IPS-15b (cell line): Measurements from ENCODE around the gene SLC6A7.

Experiments
- H3K27me3 ChIP-seq: one replicate; pipeline ENCODE4 v1.6.1; 2013; ENCODE audit warnings: low read length; ENCODE audit not compliant: control insufficient read depth, insufficient read depth
- H3K36me3 ChIP-seq: one replicate; pipeline ENCODE4 v1.6.1; 2013; ENCODE audit warnings: low read length; ENCODE audit not compliant: control insufficient read depth, insufficient read depth
- H3K4me1 ChIP-seq: one replicate; pipeline ENCODE4 v1.6.1; 2013; ENCODE audit warnings: mild to moderate bottlenecking, low read length; ENCODE audit not compliant: control insufficient read depth, insufficient read depth
- H3K4me3 ChIP-seq: one replicate; pipeline ENCODE4 v1.5.1; 2013; ENCODE audit warnings: low read depth, low read length
- H3K9ac ChIP-seq: one replicate; pipeline ENCODE4 v1.6.1; 2013; ENCODE audit warnings: low read depth, mild to moderate bottlenecking, low read length
- H3K9me3 ChIP-seq: one replicate; pipeline ENCODE4 v1.6.1; 2013; ENCODE audit warnings: mild to moderate bottlenecking, low read length; ENCODE audit not compliant: control insufficient read depth, insufficient read depth

The SLC6A7 gene

GRCh38 chr5:150217038-150217437 lies 27.2 kb downstream of the SLC6A7 start:
- Histone ChIP-seq H3K27me3 (peaks cover 12% of the 10 kb centered on the region), H3K9ac (no peak overlapping the region), H3K4me1 (peaks cover 4% of the 10 kb centered on the region), H3K9me3 (no peaks in the 10 kb centered on the region), H3K4me3 (no peak overlapping the region), H3K36me3 (no peaks in the 10 kb centered on the region)

GRCh38 chr5:150217873-150218692 lies 28.2 kb downstream of the SLC6A7 start:
- no peak overlapping the region for H3K9ac ChIP-seq
- H3K4me3 ChIP-seq, result no peak overlapping the region
- no peaks in the 10 kb centered on the region for H3K9me3 ChIP-seq
- H3K4me1 ChIP-seq, result peaks cover 4% of the 10 kb centered on the region
- no peaks in the 10 kb centered on the region for H3K36me3 ChIP-seq
- peaks cover 12% of the 10 kb centered on the region for H3K27me3 ChIP-seq

DNA sequence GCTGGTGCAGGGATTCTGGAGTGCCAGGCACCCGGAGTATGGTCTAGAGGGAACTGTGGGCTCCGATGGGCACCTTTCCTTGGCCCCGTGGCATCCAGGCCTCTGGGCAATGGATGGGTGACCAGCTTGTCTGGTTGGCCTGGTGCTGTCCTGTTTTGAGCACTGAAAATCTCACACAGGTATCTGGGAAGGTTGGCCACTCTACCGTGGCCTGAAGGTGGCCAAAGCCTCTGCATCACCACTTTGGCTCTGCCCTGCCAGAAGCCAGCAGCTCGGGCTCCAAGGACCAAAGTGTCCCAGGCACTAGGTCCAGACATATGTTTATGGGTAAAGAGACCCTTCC lies 28.8 kb downstream of the SLC6A7 start:
- no peaks in the 10 kb centered on the region for H3K9me3 ChIP-seq

DNA sequence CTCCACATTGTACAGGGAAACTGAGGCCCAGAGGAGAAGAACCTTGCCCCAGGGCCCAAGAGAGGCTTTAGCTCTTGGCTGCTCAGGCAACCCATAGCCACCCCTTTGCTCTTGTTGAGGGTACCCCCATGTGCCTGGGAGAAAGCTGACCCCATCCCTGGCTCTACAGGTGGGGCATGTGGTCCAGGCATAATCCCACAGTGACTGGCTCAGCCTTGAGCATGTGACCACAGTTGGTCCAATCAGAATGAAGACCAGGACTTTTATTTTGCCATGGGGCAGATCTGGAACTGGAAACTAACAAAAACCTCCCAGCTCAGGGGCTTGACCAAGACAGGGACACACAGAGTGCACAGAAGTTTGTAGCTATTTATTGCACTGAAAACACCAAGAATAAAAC lies 29.3 kb downstream of the SLC6A7 start:
- Histone ChIP-seq H3K36me3 (no peaks in the 10 kb centered on the region), H3K27me3 (peaks cover 10% of the 10 kb centered on the region), H3K4me3 (no peak overlapping the region), H3K9ac (no peak overlapping the region), H3K4me1 (peaks cover 4% of the 10 kb centered on the region), H3K9me3 (no peaks in the 10 kb centered on the region)

More for the DNA sequence above, 28.8 kb downstream of the SLC6A7 start:
- Histone ChIP-seq H3K9ac (no peak overlapping the region), H3K27me3 (peaks cover 12% of the 10 kb centered on the region), H3K4me1 (peaks cover 4% of the 10 kb centered on the region), H3K36me3 (no peaks in the 10 kb centered on the region), H3K4me3 (no peak overlapping the region)

DNA sequence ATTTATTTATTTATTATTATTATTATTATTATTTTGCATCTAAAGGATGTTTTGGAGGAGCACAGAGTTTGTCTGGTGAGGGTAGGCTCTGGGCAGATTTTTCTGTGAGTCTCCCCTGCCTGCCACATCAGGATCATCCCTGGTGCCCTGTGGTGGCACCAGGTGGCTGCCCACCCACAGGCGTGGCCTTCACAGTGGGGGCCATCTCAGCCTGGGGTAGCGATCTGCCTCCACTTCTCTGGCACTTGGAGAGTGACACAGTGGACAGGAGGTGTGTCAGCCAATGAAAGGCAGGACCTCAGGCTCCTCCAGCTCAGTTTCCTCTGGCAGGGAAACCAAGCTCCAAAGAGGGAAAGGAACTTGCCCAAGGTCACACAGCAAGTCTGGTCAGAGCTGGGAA lies 30.0 kb downstream of the SLC6A7 start:
- Histone ChIP-seq H3K9me3 (no peaks in the 10 kb centered on the region), H3K4me1 (peaks cover 4% of the 10 kb centered on the region), H3K9ac (no peak overlapping the region), H3K27me3 (peaks cover 10% of the 10 kb centered on the region), H3K4me3 (no peak overlapping the region), H3K36me3 (no peaks in the 10 kb centered on the region)

DNA sequence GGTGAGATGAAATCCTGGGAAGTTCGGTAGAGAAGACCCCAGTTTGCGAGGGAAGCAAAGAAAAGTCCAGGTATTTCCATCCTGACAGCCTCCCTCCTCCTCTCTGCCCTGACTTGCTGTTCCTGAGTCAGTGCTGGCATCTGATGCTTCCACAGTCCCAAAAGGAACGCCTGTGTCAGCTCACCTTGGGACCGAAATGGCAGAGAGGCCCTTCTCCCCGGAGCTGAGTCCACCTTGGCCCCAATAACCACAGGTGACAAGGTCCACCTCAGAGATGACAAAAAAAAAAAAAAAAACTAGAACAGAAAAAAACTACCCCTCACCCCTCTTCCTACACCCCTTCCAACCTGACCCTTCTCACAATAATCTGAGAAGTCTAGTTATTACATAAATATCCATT lies 31.6 kb downstream of the SLC6A7 start:
- H3K9ac ChIP-seq, result no peak overlapping the region
- H3K27me3 ChIP-seq, result peaks cover 10% of the 10 kb centered on the region
- H3K4me3 ChIP-seq, result no peak overlapping the region
- H3K9me3 ChIP-seq, result no peaks in the 10 kb centered on the region
- H3K36me3 ChIP-seq, result no peaks in the 10 kb centered on the region
- H3K4me1 ChIP-seq, result peaks cover 4% of the 10 kb centered on the region

DNA sequence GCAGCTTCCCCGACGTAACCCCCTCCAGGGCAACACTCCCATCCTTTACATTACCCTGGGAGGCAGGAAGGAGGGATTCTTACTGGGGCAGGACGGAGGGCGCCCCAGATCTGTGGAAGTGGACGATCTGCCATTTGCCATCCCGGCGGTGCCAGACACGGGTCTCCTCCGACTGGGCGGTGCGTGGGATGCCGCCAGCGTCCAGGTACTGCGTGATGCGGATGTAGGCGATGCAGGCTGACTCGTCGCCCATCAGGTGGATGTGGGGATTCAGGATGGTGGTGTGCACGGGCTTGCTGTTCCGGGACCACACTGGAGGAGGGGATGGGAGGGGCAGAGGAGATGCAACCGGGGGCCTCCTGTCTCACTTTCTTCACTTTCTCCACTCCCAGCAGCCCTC lies 33.0 kb downstream of the SLC6A7 start:
- peaks cover 4% of the 10 kb centered on the region for H3K4me1 ChIP-seq
- no peaks in the 10 kb centered on the region for H3K36me3 ChIP-seq
- H3K4me3 ChIP-seq, result no peak overlapping the region
- H3K27me3 ChIP-seq, result peaks cover 2% of the 10 kb centered on the region
- H3K9me3 ChIP-seq, result no peaks in the 10 kb centered on the region
- H3K9ac ChIP-seq, result no peak overlapping the region

- Histone ChIP-seq H3K4me1 (peaks cover 4% of the 10 kb centered on the region), H3K9me3 (no peaks in the 10 kb centered on the region), H3K27me3 (no peaks in the 10 kb centered on the region), H3K4me3 (no peak overlapping the region), H3K36me3 (no peaks in the 10 kb centered on the region), H3K9ac (no peak overlapping the region)
Observed at GRCh38 chr5:150223474-150223873, 33.6 kb downstream of the SLC6A7 start.

DNA sequence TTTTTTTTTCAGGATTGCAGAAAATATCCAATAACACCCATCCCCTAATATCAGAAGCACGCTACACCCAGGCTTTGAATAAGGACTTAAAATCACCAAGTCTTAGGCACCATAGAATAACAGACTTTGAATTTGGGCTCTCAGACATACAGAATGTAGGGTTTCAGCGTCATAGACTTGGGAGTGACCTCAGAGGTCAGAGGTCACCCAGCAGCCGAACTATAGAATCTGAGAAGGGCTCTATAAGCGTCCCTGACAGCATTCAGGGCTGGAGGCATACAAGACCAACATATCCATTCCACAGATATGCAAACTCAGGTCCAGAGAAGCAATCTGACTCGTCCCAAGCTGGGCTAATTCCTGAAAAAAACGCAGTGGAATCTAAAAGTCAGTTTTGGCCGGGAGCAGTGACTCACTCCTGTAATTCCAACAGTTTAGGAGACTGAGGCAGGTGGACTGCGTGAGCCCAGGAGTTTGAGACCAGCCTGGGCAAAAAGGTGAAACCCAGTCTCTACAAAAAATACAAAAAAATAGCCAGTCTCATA lies 34.7 kb downstream of the SLC6A7 start:
- Histone ChIP-seq H3K27me3 (no peaks in the 10 kb centered on the region), H3K9ac (no peak overlapping the region), H3K4me3 (no peak overlapping the region), H3K36me3 (no peaks in the 10 kb centered on the region), H3K4me1 (peaks cover 4% of the 10 kb centered on the region), H3K9me3 (no peaks in the 10 kb centered on the region)

DNA sequence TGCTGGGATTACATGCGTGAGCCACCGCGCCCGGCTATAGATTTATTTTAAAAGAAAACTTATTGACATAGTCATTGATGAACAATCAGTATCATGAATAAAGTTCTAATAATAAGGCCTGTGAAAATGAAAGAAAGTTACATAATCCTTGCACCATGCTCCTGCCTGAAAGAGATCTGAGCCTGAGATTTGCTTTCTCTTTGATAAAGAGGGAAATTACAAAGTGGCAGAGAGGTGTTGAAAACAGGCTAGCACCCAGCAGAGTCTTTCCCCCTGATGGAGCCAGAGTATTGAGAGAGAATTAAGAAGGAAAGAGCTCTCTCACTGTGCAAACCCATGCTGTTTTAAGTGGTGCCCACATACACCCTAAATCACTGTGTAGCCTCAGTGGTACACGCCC lies 37.2 kb downstream of the SLC6A7 start:
- Histone ChIP-seq H3K9me3 (no peaks in the 10 kb centered on the region), H3K36me3 (no peaks in the 10 kb centered on the region), H3K27me3 (no peaks in the 10 kb centered on the region), H3K4me1 (no peaks in the 10 kb centered on the region), H3K4me3 (no peak overlapping the region), H3K9ac (no peak overlapping the region)

DNA sequence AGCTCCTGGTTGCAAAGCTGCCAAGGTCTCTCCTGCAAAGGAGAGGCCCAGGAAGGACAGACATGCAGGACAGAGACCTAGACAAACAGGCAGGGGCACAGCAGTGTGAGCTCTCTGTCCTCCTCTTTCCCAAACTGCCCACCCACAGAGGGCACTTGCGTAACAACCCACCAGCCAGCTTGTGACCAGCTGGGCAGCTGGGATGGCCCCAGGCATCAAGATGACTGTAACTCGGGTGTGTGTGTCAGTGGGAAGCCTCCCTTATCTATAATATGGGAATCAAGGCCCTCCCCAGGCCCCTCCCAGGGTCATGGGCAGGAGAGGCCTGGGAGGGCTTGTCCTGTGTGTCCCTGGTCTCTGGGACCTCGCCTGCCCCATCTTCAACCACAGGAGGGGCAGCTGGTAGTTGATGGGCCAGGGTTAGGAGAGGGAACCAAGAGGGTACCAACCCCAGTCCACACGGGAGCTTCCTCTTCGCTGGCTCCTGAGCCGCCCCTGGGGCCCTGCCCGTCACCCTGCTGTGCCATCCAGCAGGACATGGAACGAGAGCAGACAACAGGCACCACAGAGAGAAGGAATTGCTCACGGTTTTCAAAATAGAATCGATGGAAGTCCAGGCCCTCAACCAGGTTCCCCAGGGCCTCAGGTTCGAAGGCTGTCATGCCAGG lies 37.9 kb downstream of the SLC6A7 start:
- Histone ChIP-seq H3K27me3 (no peaks in the 10 kb centered on the region), H3K36me3 (no peaks in the 10 kb centered on the region), H3K4me3 (no peak overlapping the region), H3K4me1 (no peaks in the 10 kb centered on the region), H3K9ac (no peak overlapping the region), H3K9me3 (no peaks in the 10 kb centered on the region)

- Histone ChIP-seq H3K27me3 (no peaks in the 10 kb centered on the region), H3K4me1 (no peaks in the 10 kb centered on the region), H3K9ac (no peak overlapping the region), H3K36me3 (no peaks in the 10 kb centered on the region), H3K4me3 (no peak overlapping the region), H3K9me3 (no peaks in the 10 kb centered on the region)
Observed at GRCh38 chr5:150229571-150229970, 39.7 kb downstream of the SLC6A7 start.
